WERI-Rb-1 (cell line): ENCODE results near the gene MINK1.

Source experiments
- DNase-seq: peaks from one replicate; pipeline ENCODE4 v3.0.0-alpha.2; 2020
- H3K27ac ChIP-seq: fragments of 250-450 bp; sonication (Bioruptor Pico); 2 replicates; pipeline ENCODE4 v1.5.1; 2020; ENCODE audit warnings: mild to moderate bottlenecking, moderate library complexity
- H3K27me3 ChIP-seq: fragments of 250-450 bp; sonication (Bioruptor Pico); 2 replicates; pipeline ENCODE4 v1.5.1; 2021; ENCODE audit warnings: mild to moderate bottlenecking, low read depth, moderate library complexity; ENCODE audit not compliant: insufficient read depth, severe bottlenecking
- H3K36me3 ChIP-seq: fragments of 250-450 bp; sonication (Bioruptor Pico); 2 replicates; pipeline ENCODE4 v1.5.1; 2020; ENCODE audit warnings: mild to moderate bottlenecking, moderate library complexity
- H3K4me3 ChIP-seq: 2 replicates; pipeline ENCODE4 v1.5.1; 2011; ENCODE audit warnings: low read depth, mild to moderate bottlenecking, control low read depth, low read length
- H3K9me3 ChIP-seq: fragments of 250-450 bp; sonication (Bioruptor Pico); 2 replicates; pipeline ENCODE4 v1.5.1; 2021; ENCODE audit warnings: mild to moderate bottlenecking, moderate library complexity; ENCODE audit not compliant: severe bottlenecking
- TF ChIP-seq, protein P1 (sequence below): IDR thresholded peaks from 2 replicates; pipeline ENCODE4 v1.5.1; 2011; ENCODE audit warnings: low read depth, mild to moderate bottlenecking, control low read depth, inconsistent platforms, low read length

Gene MINK1

DNA sequence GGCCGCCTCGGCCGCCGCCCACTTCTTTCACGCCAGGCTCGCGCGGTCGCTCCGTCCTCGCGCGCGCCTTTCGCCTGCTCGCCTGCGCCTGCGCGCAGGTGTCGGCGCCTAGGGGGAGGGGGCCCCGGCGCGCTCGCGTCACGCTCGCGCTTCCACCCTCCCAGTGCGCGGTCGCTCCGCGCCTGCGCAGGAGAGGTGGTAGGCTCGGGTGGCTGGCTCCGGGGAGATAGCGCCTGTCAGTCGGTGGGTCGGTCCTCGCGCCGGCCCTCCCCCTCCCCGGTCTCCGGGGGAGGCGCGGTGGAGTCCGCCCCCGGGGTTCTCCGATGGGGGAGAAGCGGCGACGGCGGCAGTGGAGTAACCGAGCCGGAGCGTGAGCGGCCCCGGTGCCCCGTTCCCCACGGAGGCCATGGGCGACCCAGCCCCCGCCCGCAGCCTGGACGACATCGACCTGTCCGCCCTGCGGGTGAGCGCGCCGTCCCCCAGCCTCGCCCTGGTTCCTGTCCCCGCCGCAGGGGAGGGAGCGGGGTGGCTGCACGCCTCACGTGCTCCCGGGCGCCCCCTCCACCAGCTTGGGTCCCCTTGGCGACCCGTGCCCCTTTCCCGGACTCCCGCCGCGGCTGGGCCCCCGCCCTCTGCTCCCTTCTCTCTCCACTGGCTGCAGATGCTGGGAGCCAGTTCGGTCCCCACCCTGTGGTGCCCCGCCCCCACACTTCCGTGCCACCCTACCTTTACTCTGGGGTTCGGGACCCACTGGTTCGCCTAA is at the start of gene MINK1:
Gene MINK1 (plus strand): TSS at position 163 of the 763 bp plus-strand sequence. CDS start 244 bp downstream, at position 407.
- Histone ChIP-seq H3K27me3 (no peaks in the 10 kb centered on the region), H3K36me3 (peaks cover 25% of the 10 kb centered on the region), H3K27ac (peak within 1 kb of the TSS; percentile 96), H3K9me3 (no peaks in the 10 kb centered on the region), H3K4me3 (peak within 1 kb of the TSS; percentile 68)
- DNase-seq = peak; percentile 90
- TF ChIP-seq, protein P1, sequence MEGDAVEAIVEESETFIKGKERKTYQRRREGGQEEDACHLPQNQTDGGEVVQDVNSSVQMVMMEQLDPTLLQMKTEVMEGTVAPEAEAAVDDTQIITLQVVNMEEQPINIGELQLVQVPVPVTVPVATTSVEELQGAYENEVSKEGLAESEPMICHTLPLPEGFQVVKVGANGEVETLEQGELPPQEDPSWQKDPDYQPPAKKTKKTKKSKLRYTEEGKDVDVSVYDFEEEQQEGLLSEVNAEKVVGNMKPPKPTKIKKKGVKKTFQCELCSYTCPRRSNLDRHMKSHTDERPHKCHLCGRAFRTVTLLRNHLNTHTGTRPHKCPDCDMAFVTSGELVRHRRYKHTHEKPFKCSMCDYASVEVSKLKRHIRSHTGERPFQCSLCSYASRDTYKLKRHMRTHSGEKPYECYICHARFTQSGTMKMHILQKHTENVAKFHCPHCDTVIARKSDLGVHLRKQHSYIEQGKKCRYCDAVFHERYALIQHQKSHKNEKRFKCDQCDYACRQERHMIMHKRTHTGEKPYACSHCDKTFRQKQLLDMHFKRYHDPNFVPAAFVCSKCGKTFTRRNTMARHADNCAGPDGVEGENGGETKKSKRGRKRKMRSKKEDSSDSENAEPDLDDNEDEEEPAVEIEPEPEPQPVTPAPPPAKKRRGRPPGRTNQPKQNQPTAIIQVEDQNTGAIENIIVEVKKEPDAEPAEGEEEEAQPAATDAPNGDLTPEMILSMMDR = no peak

DNA sequence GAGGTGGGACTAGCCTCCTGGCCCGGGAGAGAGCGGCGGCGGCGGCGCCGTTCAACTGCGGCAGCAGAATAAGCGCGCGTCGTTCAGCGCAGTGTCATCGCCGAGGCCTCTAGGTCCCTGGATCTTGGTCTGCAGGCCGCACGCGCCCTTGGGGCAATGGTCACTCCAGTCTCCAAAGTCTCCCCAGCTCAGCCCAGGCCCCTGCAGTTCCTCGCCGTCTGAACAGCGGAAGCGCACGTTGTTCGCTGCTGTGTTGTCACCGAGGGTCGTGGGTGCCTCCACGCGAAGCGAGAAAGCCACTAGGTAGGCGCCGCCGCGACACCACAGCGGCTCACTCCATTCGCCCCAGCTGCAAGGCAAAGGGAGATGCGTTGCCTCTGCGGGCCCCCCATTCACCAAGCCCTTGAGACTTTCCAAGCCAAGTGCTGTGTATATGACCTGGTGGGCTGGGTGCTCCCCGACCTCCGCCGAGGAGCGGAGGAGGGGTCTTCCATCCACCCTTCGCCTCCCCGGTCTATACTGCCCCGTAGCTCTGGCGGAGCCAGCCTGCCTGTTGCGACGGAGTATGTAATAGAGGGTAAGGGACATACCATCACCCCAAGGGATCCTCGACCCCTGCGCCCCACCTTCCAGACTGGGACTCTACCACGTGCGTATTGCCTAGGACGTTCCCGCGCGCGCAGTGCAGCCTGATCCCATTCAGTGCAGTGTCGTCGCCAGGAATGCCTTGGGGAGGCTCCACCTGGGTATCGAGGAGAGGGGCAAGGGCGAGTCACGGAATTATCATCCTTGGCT is 47.6 kb upstream of the MINK1 start:
- Histone ChIP-seq H3K27ac (peak overlapping the region; percentile 63), H3K36me3 (no peaks in the 10 kb centered on the region), H3K9me3 (no peaks in the 10 kb centered on the region), H3K27me3 (no peaks in the 10 kb centered on the region), H3K4me3 (peak overlapping the region; percentile 30)
- DNase-seq = no peak
- TF ChIP-seq, protein P1 = no peak

DNA sequence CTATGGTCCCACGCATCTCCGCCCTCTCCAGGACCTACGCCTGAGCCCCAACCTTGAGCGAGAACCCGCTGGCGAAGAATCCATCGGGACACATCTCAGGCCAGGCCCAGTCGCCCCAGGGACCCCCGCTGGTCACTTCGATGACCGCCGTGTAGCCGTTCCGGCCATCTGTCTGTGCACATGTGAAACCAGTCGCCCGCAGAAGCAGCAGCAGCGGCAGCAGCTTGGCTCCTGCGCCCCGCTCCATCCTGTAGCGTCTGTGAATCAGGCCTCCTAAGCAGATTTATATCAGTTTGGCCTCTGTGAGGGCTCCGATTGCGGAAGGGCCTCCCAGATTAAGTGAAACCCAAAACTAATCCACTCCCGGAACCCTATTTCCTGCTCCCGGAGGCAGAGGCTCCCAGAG is 47.0 kb upstream of the MINK1 start, which contains the start of gene VMO1:
Gene VMO1 (minus strand): TSS at position 259 of the 406 bp plus-strand sequence. CDS start 12 bp downstream, at position 247.
- no peaks in the 10 kb centered on the region for H3K36me3 ChIP-seq
- peak within 1 kb of the TSS; percentile 30 for H3K4me3 ChIP-seq
- TF ChIP-seq, protein P1 = no peak
- no peaks in the 10 kb centered on the region for H3K9me3 ChIP-seq
- no peaks in the 10 kb centered on the region for H3K27me3 ChIP-seq
- peak within 1 kb of the TSS; percentile 63 for H3K27ac ChIP-seq
- DNase-seq = peak; percentile 91

DNA sequence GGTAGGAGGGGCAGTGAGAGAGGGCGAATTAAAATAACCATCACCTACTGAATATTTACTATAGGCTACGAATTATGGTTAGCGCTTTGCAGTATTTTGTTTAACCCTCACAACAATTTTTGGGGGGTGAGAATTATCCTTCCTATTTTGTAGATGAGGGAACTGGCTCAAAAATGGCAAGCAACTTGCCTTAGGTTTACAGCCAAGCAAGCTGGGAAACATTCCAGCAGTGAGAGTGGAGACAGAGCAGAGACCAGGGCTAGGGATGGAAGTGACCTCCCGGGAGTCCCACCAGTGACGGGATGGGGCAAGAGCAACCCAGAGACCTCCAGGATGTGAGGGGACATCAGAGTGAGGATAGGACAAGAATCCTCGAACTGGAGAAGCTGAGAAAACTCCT is 46.6 kb upstream of the MINK1 start:
- no peak overlapping the region for H3K4me3 ChIP-seq
- TF ChIP-seq, protein P1 = no peak

DNA sequence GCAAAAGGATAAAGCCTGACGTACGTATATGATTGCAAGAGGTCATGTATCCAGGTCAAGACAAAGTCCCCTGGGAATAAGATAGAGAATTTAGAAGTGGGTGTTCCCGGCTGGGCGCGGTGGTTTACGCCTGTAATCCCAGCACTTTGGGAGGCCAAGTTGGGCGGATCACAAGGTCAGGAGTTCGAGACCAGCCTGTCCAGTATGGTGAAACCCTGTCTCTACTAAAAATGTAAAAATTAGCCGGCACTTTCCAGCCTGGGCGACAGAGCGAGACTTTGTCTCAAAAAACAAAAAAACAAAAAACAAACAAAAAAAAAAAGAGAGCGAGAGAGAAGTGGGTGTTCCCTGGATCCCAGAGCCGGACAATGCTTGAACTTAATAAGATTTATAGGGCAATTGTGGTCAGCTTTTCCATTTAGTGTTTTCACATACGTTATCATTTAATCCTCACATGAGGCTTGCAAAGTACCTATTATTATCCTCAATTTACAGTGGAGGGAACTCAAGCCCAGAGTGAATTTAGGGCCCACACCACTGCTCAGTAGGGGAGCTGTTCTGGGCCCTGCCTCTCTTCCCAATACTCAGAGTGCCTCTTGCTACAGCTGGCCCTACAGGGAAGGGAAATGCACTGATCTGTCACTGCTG is 44.9 kb upstream of the MINK1 start:
- TF ChIP-seq, protein P1 = no peak
- no peaks in the 10 kb centered on the region for H3K36me3 ChIP-seq
- no peaks in the 10 kb centered on the region for H3K27me3 ChIP-seq
- H3K9me3 ChIP-seq = no peaks in the 10 kb centered on the region
- no peak for DNase-seq
- no peak overlapping the region; the same call in 1 of the 2 replicates for H3K4me3 ChIP-seq
- no peak overlapping the region for H3K27ac ChIP-seq

More for the DNA sequence above, 46.6 kb upstream of the MINK1 start:
- no peaks in the 10 kb centered on the region for H3K27me3 ChIP-seq
- H3K9me3 ChIP-seq = no peaks in the 10 kb centered on the region
- DNase-seq = no peak
- H3K36me3 ChIP-seq = no peaks in the 10 kb centered on the region
- peak overlapping the region; percentile 63 for H3K27ac ChIP-seq
